Spinal cord (tissue), 10 donors: ENCODE measurements around the gene TMEM247. TPM values are rescaled to one million over a fixed set of nuclear protein-coding genes. Genes with fewer than 3 reads are reported as not detected.

Experiments used
- DNase-seq, 6 donors: peaks; one replicate each; pipeline versions ENCODE4 v3.0.0 to v3.0.0-alpha.2; 2013 to 2015; ENCODE audit warnings: low spot score in 6 of 6, low read depth in 4 of 6
- H3K27ac ChIP-seq: one replicate; pipeline ENCODE4 v1.5.1; 2013; ENCODE audit warnings: low read depth, low read length, control low read depth
- H3K27me3 ChIP-seq: one replicate; pipeline ENCODE4 v1.6.1; 2013; ENCODE audit warnings: low read length; ENCODE audit not compliant: control insufficient read depth, insufficient read depth
- H3K36me3 ChIP-seq: one replicate; pipeline ENCODE4 v1.6.1; 2013; ENCODE audit warnings: low read length; ENCODE audit not compliant: control insufficient read depth, insufficient read depth
- H3K4me1 ChIP-seq: one replicate; pipeline ENCODE4 v1.6.1; 2013; ENCODE audit warnings: low read length; ENCODE audit not compliant: control insufficient read depth, insufficient read depth
- H3K4me3 ChIP-seq: one replicate; pipeline ENCODE4 v1.5.1; 2013; ENCODE audit warnings: low read depth, low read length, control low read depth
- H3K9me3 ChIP-seq: one replicate; pipeline ENCODE4 v1.6.1; 2013; ENCODE audit warnings: low read length; ENCODE audit not compliant: control insufficient read depth, insufficient read depth
- WGBS: methylation state at CpG from one replicate; pipeline ENCODE4 v1.1.5; 2013; ENCODE audit warnings: missing lambda C conversion rate; ENCODE audit not compliant: insufficient coverage; 5-methylcytosine and 5-hydroxymethylcytosine counted together
- polyA plus RNA-seq, 2 donors: library from polyadenylated mRNA; unstranded; fragments of 120-200 nt; gene quantifications; one replicate each; pipeline ENCODE4 v1.2.1, GENCODE V29; 2013; ENCODE audit not compliant: insufficient read length in 2 of 2
- total RNA-seq, 2 donors: library from RNA; depleted of rRNA in 1 of 2; stranded (reverse); fragments of 120-200 nt in 1 of 2; fragments of >200 nt in 1 of 2; gene quantifications; one replicate each; pipeline versions ENCODE4 v1.2.3 to v1.2.4, GENCODE V29; 2013 to 2014
- donor health status: healthy.

The TMEM247 gene
- total and polyA plus RNA-seq, 4 donors: not detected

DNA sequence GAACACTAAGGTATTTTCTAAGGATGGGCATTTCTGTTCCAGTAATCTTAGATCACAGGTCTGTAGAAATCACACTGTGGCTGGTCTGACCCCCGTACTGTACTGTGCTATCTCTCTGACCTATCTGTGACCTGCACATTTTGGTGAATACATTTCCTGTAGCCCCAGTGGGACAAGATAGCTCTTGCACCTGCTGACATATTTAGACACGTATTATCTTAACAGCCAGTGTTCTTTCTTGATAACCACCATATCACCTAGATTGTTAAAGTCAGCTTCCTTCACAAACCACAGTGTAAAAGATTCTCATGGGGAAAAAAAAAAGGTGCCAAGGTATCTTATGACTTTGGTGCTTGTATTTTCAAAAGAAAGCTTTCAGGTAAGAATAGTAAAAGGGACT, 39.8 kb upstream of the TMEM247 start:
- Histone ChIP-seq H3K4me1 (no peaks in the 10 kb centered on the region), H3K36me3 (no peaks in the 10 kb centered on the region), H3K27ac (no peak overlapping the region), H3K27me3 (no peaks in the 10 kb centered on the region), H3K9me3 (no peaks in the 10 kb centered on the region), H3K4me3 (no peak overlapping the region)
- WGBS: 82% methylated on average over 1 of the region's 2 CpGs
- DNase-seq: no peak

DNA sequence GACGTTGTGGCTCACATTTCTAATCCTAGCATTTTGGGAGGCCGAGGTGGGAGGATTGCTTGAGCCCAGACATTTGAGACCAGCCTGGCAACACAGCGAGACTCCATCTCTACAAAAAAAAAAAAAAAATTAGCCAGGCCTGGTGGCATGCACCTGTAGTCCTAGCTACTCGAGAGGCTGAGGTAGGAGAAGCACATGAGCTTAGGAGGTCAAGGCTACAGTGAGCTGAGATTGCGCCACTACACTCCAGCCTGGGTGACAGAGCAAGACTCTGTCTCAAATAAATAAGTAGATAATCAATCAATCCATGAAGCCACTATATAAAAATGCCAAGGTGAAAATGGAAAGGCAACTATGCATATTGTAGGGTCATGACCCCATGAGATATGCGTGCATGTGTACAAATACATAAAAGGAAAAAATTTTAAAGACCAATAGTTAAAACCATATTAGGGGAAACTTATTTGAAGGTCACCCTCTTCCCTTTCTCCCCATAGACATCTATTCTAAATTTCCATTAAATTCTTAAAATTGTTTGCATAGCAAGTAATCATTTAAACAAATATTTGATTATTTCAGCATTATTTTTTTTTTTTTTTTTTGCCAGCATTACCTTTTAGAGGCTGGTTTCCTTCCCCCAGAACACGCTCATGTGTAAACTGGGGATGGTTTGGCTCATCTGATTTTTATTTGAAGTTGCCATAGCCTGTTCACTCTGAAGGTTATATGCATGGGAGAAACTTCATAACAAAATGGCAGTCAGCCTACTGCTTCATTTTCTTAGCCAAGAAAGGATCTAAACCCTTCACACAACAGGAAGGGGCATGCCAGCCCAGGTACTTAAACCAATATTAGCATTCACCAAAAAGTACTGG, 37.3 kb upstream of the TMEM247 start:
- 100% methylated on average over 2 of the region's 7 CpGs for WGBS
- no peaks in the 10 kb centered on the region for H3K9me3 ChIP-seq
- H3K27ac ChIP-seq: no peak overlapping the region
- no peak overlapping the region for H3K4me3 ChIP-seq
- H3K4me1 ChIP-seq: no peaks in the 10 kb centered on the region
- H3K27me3 ChIP-seq: no peaks in the 10 kb centered on the region
- DNase-seq: no peak
- no peaks in the 10 kb centered on the region for H3K36me3 ChIP-seq

DNA sequence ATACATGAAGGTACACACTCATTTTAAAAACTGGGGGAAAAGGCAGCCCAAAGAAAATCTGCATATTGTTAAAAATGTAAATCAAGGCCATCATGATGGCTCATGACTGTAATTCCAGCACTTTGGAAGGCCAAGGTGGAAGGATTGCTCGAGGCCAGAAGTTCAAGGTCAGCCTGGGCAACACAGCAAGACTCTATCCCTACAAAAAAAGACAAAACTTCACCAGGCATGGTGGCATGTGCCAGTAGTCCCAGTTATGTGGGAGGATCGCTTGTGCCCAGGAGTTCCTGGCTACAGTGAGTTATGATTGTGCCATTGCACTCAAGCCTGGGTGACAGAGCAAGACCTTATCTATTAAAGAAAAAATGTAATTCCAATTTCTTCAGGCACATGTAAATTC, 34.6 kb upstream of the TMEM247 start:
- H3K9me3 ChIP-seq: no peaks in the 10 kb centered on the region
- WGBS: no CpG with 5 or more reads among the region's 2 CpGs
- DNase-seq: no peak
- no peak overlapping the region for H3K4me3 ChIP-seq
- no peaks in the 10 kb centered on the region for H3K36me3 ChIP-seq
- no peak overlapping the region for H3K27ac ChIP-seq
- H3K27me3 ChIP-seq: no peaks in the 10 kb centered on the region
- H3K4me1 ChIP-seq: no peaks in the 10 kb centered on the region

DNA sequence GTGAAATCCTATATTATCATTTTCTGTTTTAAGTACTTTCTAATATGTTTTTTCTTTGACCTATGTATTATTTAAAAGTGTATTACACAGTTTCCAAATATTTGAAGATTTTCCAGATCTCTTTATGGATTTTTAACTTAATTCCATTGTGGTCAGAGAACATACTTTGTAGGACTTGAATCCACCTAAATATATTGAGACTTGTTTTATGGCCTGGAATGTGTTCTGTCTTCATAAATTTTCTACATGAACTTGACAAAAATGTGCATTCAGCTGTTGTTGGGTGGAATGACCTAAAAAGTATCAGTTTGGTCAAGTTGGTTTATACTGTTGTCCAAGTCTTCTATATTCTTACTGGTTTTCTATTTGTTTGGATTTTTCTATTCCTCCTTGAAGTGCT, 33.8 kb upstream of the TMEM247 start:
- Histone ChIP-seq H3K27me3 (no peaks in the 10 kb centered on the region), H3K36me3 (no peaks in the 10 kb centered on the region), H3K4me3 (no peak overlapping the region), H3K27ac (no peak overlapping the region), H3K9me3 (no peaks in the 10 kb centered on the region), H3K4me1 (no peaks in the 10 kb centered on the region)
- no peak for DNase-seq

DNA sequence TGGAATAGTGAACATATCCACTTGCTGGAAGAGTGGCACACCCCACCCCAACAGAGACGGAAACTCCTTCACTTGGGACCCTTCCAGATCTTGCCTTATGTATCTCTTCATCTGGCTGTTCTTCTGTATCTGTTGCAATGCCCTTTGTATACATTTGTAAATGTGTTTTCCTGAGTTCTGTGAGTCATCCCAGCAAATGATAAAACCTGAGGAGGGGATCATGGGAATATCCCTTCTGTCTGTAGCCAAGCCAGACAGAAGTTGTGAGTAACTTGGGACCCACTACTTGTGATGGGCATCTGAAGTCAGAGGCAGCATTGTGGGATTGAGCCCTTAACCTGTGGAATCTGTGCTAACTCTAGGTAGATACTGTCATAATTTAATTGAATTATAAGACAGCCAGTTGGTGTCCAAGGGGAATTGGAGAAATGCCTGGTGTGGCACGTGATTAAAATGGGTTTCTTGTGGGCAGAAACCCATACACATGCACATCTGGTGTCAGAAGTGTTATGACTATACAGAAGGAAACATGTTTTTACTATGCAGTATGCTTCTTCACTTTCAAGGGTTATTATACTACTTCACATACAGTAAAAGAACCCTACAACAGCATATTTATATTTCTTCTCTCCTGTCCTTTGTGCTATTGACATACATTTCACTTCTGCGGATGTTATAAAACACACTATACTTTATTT, 32.3 kb upstream of the TMEM247 start:
- WGBS: 100% methylated on average over 1 of the region's 3 CpGs

DNA sequence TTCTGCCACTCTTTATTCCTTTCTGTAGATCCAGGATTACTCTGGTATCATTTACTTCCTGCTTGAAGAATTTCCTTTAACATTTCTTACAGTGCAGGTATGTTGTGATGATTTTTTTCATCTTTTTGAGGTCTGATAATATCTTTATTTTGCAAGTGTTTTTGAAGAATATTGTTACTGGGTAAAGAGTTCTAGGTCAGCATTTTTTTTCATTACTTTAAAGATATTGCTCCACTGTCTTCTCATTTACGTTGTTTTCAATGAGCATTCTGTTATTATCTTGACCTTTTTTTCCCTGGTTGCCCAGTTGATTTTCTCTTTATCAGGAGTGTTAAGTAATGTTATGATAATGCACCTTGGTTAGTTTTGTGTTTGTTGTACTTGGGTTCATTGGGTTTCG, 31.7 kb upstream of the TMEM247 start:
- WGBS: no CpG with 5 or more reads among the region's 2 CpGs
- Histone ChIP-seq H3K4me1 (no peaks in the 10 kb centered on the region), H3K4me3 (no peak overlapping the region), H3K27ac (no peak overlapping the region), H3K27me3 (no peaks in the 10 kb centered on the region), H3K9me3 (no peaks in the 10 kb centered on the region), H3K36me3 (no peaks in the 10 kb centered on the region)
- DNase-seq: no peak

More for the DNA sequence above, 32.3 kb upstream of the TMEM247 start:
- no peaks in the 10 kb centered on the region for H3K36me3 ChIP-seq
- H3K27me3 ChIP-seq: no peaks in the 10 kb centered on the region
- H3K4me3 ChIP-seq: no peak overlapping the region
- no peaks in the 10 kb centered on the region for H3K9me3 ChIP-seq
- DNase-seq: no peak
- H3K27ac ChIP-seq: no peak overlapping the region
- H3K4me1 ChIP-seq: no peaks in the 10 kb centered on the region

DNA sequence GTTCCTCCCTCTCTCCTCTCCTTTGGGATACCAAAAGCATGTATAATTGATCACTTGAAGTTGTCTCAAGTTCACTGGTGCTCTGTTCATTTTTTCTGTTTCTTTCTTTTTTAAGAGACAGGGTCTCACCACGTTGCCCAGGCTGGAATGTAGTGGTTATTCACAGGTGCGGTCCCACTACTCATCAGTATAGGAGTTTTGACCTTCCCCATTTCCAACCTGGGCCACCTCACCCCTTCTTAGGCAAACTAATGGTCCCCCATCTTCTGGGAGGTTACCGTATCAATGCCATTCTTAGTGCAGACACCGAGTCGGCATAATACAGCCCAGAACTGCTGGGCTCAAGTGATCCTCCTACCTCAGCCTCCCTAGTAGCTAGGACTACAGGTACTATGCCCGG, 31.3 kb upstream of the TMEM247 start:
- DNase-seq: no peak
- Histone ChIP-seq H3K36me3 (no peaks in the 10 kb centered on the region), H3K27ac (no peak overlapping the region), H3K9me3 (no peaks in the 10 kb centered on the region), H3K27me3 (no peaks in the 10 kb centered on the region), H3K4me3 (no peak overlapping the region), H3K4me1 (no peaks in the 10 kb centered on the region)
- WGBS: 95% methylated on average over 3 of the region's 6 CpGs

DNA sequence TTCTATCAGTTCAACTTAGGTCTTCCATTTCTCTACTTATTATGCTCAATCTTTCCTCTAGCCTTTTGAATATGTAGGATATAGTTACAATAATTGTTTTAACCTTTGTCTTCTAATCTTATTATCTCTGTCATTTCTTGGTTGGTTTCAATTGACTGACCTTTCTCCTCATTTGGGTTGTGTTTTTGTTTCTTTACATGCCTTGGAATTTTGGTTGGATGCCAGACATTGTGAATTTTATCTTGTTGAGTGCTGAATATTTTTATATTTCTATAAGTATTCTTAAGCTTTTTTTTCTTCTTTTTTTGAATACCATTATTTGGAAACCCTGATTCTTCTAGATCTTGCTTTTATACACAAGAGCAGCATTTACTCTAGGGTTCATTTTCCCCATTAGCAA, 30.7 kb upstream of the TMEM247 start:
- Histone ChIP-seq H3K4me3 (no peak overlapping the region), H3K27ac (no peak overlapping the region), H3K9me3 (no peaks in the 10 kb centered on the region), H3K27me3 (no peaks in the 10 kb centered on the region), H3K36me3 (no peaks in the 10 kb centered on the region), H3K4me1 (no peaks in the 10 kb centered on the region)
- DNase-seq: no peak

DNA sequence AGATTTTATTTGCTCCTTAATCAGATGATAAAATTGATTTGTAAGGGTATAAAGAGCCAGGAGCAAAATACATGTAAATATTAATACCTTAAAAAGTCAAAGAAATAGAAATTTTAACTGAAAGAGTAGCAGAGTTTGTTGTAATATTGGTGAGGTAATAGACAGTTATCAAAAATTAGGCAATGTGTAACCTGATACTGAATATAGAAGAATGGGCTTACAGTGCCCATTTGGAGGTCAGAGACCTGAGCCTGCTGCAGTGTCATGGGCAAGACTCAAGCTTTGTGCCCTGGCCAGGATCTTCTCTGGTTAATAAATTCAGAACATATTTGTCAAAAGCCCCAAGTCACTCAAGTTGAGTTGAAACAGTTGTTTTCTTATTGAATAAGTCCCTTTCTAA, 29.7 kb upstream of the TMEM247 start:
- no peaks in the 10 kb centered on the region for H3K4me1 ChIP-seq
- no peaks in the 10 kb centered on the region for H3K9me3 ChIP-seq
- H3K36me3 ChIP-seq: no peaks in the 10 kb centered on the region
- H3K27ac ChIP-seq: no peak overlapping the region
- H3K27me3 ChIP-seq: no peaks in the 10 kb centered on the region
- no peak for DNase-seq
- H3K4me3 ChIP-seq: no peak overlapping the region

DNA sequence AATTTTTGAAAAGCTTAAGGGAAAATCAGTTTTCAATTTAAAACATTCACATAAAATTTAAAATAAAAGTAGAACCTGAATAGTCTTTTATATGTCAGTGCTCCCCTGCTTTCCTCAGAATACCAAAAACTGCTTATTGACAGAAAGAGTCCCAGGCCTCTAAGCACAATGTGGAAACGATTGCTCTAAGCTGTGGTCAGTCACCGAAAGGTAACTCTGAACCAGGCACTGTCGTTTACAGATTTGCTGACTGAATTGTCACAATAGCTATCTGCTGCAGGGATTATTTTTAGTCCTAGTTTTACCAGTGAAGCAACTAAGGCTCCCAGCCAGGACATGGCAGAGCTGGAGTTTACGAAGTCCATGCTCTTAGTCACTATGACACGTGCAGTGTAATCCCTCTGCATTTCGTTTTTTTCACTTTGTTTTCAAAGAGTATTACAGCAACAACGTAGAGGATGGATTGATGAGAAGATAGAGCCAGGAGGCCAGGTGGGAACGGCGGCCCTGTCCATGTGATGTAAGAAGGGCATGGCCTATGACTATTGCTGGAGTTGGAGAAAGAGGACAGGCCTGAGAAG, 28.1 kb upstream of the TMEM247 start:
- no peak for DNase-seq
- no peaks in the 10 kb centered on the region for H3K9me3 ChIP-seq
- 85% methylated on average over 8 of the region's 9 CpGs for WGBS
- H3K27ac ChIP-seq: no peak overlapping the region
- no peaks in the 10 kb centered on the region for H3K27me3 ChIP-seq
- no peaks in the 10 kb centered on the region for H3K36me3 ChIP-seq
- H3K4me3 ChIP-seq: no peak overlapping the region
- H3K4me1 ChIP-seq: no peaks in the 10 kb centered on the region
